Psoas muscle (tissue), 8 donors: ENCODE measurements around the gene SLIT3. TPM values are rescaled to one million over a fixed set of nuclear protein-coding genes. Genes with fewer than 3 reads are reported as not detected.

Source experiments
- ATAC-seq, 4 donors: fragments of 200-7000 bp; cut with Tn5 transposase; one replicate each; pipeline ENCODE4 v1.9.1; 2020; ENCODE audit warnings: moderate library complexity in 3 of 4, mild to moderate bottlenecking in 2 of 4
- DNase-seq, 2 donors: peaks; one replicate each; pipeline ENCODE4 v3.0.0-alpha.2; 2020
- H3K27ac ChIP-seq: fragments of 200-600 bp; one replicate; pipeline ENCODE4 v1.8.0; 2022
- H3K27me3 ChIP-seq, 3 donors: fragments of 200-600 bp in 1 of 3; one replicate each; pipeline versions ENCODE4 v1.6.1 to v1.8.0; 2013 to 2022; ENCODE audit warnings: low read length in 2 of 3, mild to moderate bottlenecking in 2 of 3, moderate library complexity in 1 of 3; ENCODE audit not compliant: insufficient read depth in 3 of 3
- H3K36me3 ChIP-seq, 2 donors: fragments of 200-600 bp in 1 of 2; one replicate each; pipeline versions ENCODE4 v1.6.1 to v1.8.0; 2013 to 2022; ENCODE audit warnings: low read depth in 1 of 2, mild to moderate bottlenecking in 1 of 2, moderate library complexity in 1 of 2; ENCODE audit not compliant: insufficient read depth in 1 of 2
- H3K4me1 ChIP-seq: fragments of 200-600 bp; one replicate; pipeline ENCODE4 v1.8.0; 2022
- H3K4me3 ChIP-seq: fragments of 200-600 bp; one replicate; pipeline ENCODE4 v1.8.0; 2022; ENCODE audit warnings: mild to moderate bottlenecking
- H3K9me3 ChIP-seq: fragments of 200-600 bp; one replicate; pipeline ENCODE4 v1.8.0; 2022
- CTCF ChIP-seq: fragments of 200-600 bp; IDR thresholded peaks from one replicate; pipeline ENCODE4 v1.8.0; 2022; ENCODE audit warnings: antibody characterized with exemption
- WGBS, 3 donors: extraction: QIAGEN DNeasy Blood & Tissue Kit; methylation state at CpG; one replicate each; pipeline versions ENCODE4 v1.1.6 to v1.1.7; 2013; 5-methylcytosine and 5-hydroxymethylcytosine counted together
- intact Hi-C, 2 donors: fragments of 100-400 bp; cut with DNase I; formaldehyde crosslinking; loops; one replicate each; pipeline versions ENCODE4 v1.11.0 to v1.14.2; 2022
- polyA plus RNA-seq, 3 donors: library from polyadenylated mRNA; stranded (reverse); fragments of 200-250 nt; gene quantifications; one replicate each; pipeline ENCODE4 v1.2.3, GENCODE V29; 2013
- total RNA-seq, 4 donors: library from RNA; stranded (reverse); fragmentation: NEBNext Ultra II Directional in 2 of 4; extraction: Animal tissue kit (Norgen Biotek cat#: 25700) in 2 of 4; gene quantifications; one replicate each; pipeline versions ENCODE4 v1.2.1 to v1.2.4, GENCODE V29; 2021 to 2023
- donor health status: healthy with polysubstance abuse.
- donor health status: DM: no; HTN: no; CAD: no; lungs with moderate emphysema.
- donor health status: Bipolar disorder and iron deficiency.
- donor health status: healthy.
- donor health status: DM: yes; HTN: yes; CAD: no.
- donor health status: DM: no; HTN: no; CAD: no.
- donor health status: DM: no; HTN: no; CAD: no.
- donor health status: DM: yes; HTN: yes; CAD: no.

The SLIT3 gene
- total and polyA plus RNA-seq, 7 donors = 0.81 to 5.9 (median 2.1) TPM

GRCh38 chr5:168916266-168916665 is 384.7 kb downstream of the SLIT3 start:
- no peak overlapping the region for H3K4me3 ChIP-seq
- H3K27ac ChIP-seq = no peak overlapping the region
- no peaks in the 10 kb centered on the region for H3K4me1 ChIP-seq
- intact Hi-C loops = no loop called here
- H3K36me3 ChIP-seq = no peaks in the 10 kb centered on the region
- 19 to 32% (median 23%) methylated on average over 5 of the region's 5 CpGs for WGBS, 3 donors
- H3K9me3 ChIP-seq = no peaks in the 10 kb centered on the region
- peak in 2 of 4 donors; percentile 13 to 36 for ATAC-seq
- peak; percentile 23 to 58 for DNase-seq
- H3K27me3 ChIP-seq = peaks cover 0 to 5% (median 0%) of the 10 kb centered on the region in 3 donors
- no peak for TF ChIP-seq CTCF

- Histone ChIP-seq H3K27ac (no peak overlapping the region), H3K4me1 (no peaks in the 10 kb centered on the region), H3K36me3 (no peaks in the 10 kb centered on the region), H3K4me3 (no peak overlapping the region), H3K9me3 (no peaks in the 10 kb centered on the region), H3K27me3 (no peaks in the 10 kb centered on the region)
- WGBS, 3 donors = 73 to 78% (median 74%) methylated on average over 5 of the region's 5 CpGs
- intact Hi-C loops = no loop called here
- TF ChIP-seq CTCF = no peak
- DNase-seq = no peak
- no peak for ATAC-seq
Measured at GRCh38 chr5:168914491-168914890, 386.4 kb downstream of the SLIT3 start.

- Histone ChIP-seq H3K9me3 (no peaks in the 10 kb centered on the region), H3K27ac (no peak overlapping the region), H3K4me3 (no peak overlapping the region), H3K36me3 (no peaks in the 10 kb centered on the region), H3K4me1 (no peaks in the 10 kb centered on the region), H3K27me3 (no peaks in the 10 kb centered on the region)
- ATAC-seq = no peak
- intact Hi-C loops = no loop called here
- no peak for TF ChIP-seq CTCF
- WGBS, 3 donors = 59 to 64% (median 62%) methylated on average over 6 of the region's 6 CpGs
- no peak for DNase-seq
Measured at GRCh38 chr5:168910874-168911273, 390.1 kb downstream of the SLIT3 start.

GRCh38 chr5:168908207-168908606 is 392.7 kb downstream of the SLIT3 start:
- ATAC-seq (no peak), DNase-seq (no peak)
- 18 to 35% (median 20%) methylated on average over 9 of the region's 9 CpGs for WGBS, 3 donors
- H3K27me3 ChIP-seq = no peaks in the 10 kb centered on the region
- no peaks in the 10 kb centered on the region for H3K9me3 ChIP-seq
- H3K4me1 ChIP-seq = no peaks in the 10 kb centered on the region
- no peaks in the 10 kb centered on the region for H3K36me3 ChIP-seq
- H3K4me3 ChIP-seq = no peak overlapping the region
- no peak overlapping the region for H3K27ac ChIP-seq
- no peak for TF ChIP-seq CTCF
- intact Hi-C loops = no loop called here

GRCh38 chr5:168903061-168903460 is 397.9 kb downstream of the SLIT3 start:
- intact Hi-C loops = no loop called here
- 70 to 76% (median 75%) methylated on average over 2 of the region's 2 CpGs for WGBS, 3 donors

More at GRCh38 chr5:168903061-168903460, 397.9 kb downstream of the SLIT3 start:
- Histone ChIP-seq H3K4me3 (no peak overlapping the region), H3K27ac (no peak overlapping the region), H3K4me1 (no peaks in the 10 kb centered on the region), H3K27me3 (no peaks in the 10 kb centered on the region), H3K9me3 (no peaks in the 10 kb centered on the region), H3K36me3 (no peaks in the 10 kb centered on the region)
- ATAC-seq (no peak), DNase-seq (no peak)
- no peak for TF ChIP-seq CTCF
